ENCODE measurements around the gene LDB1. TPM values are rescaled to one million over a fixed set of nuclear protein-coding genes. Genes with fewer than 3 reads are reported as not detected.

LDB1 gene
- total and polyA plus RNA-seq, 2 of the 13 experiments (the other 11 are each of a cell fraction or from before 2014, with no cell fraction given) = 17.2 to 45.5 TPM

DNA sequence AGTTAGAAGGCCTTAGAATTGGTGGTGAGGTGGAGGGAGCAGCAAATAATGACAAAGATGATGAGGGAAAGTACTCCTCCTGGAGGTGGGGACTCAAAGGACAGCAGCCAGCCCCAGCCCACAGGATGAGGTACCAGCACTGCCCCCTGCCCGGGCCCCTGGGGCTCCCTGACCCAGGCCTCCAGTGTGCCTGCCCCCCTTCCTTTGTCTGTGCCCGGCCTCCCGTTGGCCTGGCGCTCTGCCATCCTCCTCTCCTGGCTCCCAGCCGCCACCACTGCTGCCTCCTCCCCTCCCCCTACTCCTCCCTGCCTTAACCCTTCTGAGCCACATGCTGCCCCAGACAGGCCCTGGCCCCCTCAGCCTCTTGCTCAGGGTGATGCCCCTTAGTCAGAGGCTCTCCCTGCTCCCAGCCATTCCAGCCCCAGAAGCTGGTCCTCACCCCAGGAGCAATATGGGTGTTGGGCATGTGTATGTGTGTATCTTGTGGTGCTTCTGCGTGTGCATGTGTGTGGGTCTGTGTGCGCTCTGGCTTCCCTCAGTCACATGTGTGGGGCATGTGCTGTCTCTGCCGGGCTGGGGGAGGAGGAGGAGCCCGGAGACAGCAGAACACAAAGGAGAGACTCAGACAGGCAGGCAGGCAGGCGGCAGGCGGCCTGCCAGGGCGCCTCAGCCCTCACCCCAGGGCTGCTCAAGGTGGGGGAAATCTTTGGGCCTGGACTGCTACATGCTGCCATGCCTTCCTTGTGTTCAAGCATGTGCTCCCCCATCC is 2.6 kb downstream of the LDB1 start (continued):
- TF ChIP-seq, protein P1, sequence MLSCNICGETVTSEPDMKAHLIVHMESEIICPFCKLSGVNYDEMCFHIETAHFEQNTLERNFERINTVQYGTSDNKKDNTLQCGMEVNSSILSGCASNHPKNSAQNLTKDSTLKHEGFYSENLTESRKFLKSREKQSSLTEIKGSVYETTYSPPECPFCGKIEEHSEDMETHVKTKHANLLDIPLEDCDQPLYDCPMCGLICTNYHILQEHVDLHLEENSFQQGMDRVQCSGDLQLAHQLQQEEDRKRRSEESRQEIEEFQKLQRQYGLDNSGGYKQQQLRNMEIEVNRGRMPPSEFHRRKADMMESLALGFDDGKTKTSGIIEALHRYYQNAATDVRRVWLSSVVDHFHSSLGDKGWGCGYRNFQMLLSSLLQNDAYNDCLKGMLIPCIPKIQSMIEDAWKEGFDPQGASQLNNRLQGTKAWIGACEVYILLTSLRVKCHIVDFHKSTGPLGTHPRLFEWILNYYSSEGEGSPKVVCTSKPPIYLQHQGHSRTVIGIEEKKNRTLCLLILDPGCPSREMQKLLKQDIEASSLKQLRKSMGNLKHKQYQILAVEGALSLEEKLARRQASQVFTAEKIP (CRISPR knock-in tag; IDR thresholded peaks at IDR 0.05; ENCODE audit: borderline replicate concordance) = no peak
- TF ChIP-seq ZNF337 (CRISPR knock-in tag; IDR thresholded peaks at IDR 0.05; ENCODE audit: borderline replicate concordance, low read depth) (no peak), ARNT2 (CRISPR knock-in tag; IDR thresholded peaks at IDR 0.05; ENCODE audit: low read depth) (no peak), MAF1 (CRISPR knock-in tag; IDR thresholded peaks at IDR 0.05; ENCODE audit: borderline replicate concordance) (no peak), KLF9 (CRISPR knock-in tag; IDR thresholded peaks at IDR 0.05; ENCODE audit: low read depth) (no peak), ZNF674 (CRISPR knock-in tag; IDR thresholded peaks at IDR 0.05; ENCODE audit: low read depth) (no peak), ZNF558 (CRISPR knock-in tag; IDR thresholded peaks at IDR 0.05; ENCODE audit: borderline replicate concordance) (no peak), GABPB1 (CRISPR knock-in tag; IDR thresholded peaks at IDR 0.05) (peak; percentile 44; the same call in 1 of the 2 replicates), NR3C1 (CRISPR knock-in tag; IDR thresholded peaks at IDR 0.05) (no peak), EHMT2 (IDR thresholded peaks at IDR 0.05; ENCODE audit: borderline replicate concordance, low read depth, low read length) (no peak), GLI4 (CRISPR knock-in tag; IDR thresholded peaks at IDR 0.05; ENCODE audit: borderline replicate concordance) (no peak), TBP (CRISPR knock-in tag; IDR thresholded peaks at IDR 0.05) (no peak), PHF21A (CRISPR knock-in tag; IDR thresholded peaks at IDR 0.05) (0 out of 2 replicates have a peak, but pooled peaks have one; percentile 38), ZC3H4 (CRISPR knock-in tag; IDR thresholded peaks at IDR 0.05; ENCODE audit: borderline replicate concordance) (no peak)
- TF ChIP-seq, protein P2, sequence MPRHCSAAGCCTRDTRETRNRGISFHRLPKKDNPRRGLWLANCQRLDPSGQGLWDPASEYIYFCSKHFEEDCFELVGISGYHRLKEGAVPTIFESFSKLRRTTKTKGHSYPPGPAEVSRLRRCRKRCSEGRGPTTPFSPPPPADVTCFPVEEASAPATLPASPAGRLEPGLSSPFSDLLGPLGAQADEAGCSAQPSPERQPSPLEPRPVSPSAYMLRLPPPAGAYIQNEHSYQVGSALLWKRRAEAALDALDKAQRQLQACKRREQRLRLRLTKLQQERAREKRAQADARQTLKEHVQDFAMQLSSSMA (CRISPR knock-in tag; IDR thresholded peaks at IDR 0.05) = no peak
- TF ChIP-seq, protein P3, sequence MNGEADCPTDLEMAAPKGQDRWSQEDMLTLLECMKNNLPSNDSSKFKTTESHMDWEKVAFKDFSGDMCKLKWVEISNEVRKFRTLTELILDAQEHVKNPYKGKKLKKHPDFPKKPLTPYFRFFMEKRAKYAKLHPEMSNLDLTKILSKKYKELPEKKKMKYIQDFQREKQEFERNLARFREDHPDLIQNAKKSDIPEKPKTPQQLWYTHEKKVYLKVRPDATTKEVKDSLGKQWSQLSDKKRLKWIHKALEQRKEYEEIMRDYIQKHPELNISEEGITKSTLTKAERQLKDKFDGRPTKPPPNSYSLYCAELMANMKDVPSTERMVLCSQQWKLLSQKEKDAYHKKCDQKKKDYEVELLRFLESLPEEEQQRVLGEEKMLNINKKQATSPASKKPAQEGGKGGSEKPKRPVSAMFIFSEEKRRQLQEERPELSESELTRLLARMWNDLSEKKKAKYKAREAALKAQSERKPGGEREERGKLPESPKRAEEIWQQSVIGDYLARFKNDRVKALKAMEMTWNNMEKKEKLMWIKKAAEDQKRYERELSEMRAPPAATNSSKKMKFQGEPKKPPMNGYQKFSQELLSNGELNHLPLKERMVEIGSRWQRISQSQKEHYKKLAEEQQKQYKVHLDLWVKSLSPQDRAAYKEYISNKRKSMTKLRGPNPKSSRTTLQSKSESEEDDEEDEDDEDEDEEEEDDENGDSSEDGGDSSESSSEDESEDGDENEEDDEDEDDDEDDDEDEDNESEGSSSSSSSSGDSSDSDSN (CRISPR knock-in tag; IDR thresholded peaks at IDR 0.05) = peak; percentile 54; the same call in 1 of the 2 replicates
- TF ChIP-seq, protein P4, sequence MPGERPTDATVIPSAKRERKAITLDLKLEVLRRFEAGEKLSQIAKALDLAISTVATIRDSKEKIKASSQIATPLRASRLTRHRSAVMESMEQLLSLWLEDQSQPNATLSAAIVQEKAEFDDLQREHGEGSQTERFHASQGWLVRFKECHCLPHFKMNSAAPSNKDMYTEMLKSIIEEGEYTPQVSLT (CRISPR knock-in tag; IDR thresholded peaks at IDR 0.05; ENCODE audit: borderline replicate concordance, low read depth) = no peak
- TF ChIP-seq, protein P5, sequence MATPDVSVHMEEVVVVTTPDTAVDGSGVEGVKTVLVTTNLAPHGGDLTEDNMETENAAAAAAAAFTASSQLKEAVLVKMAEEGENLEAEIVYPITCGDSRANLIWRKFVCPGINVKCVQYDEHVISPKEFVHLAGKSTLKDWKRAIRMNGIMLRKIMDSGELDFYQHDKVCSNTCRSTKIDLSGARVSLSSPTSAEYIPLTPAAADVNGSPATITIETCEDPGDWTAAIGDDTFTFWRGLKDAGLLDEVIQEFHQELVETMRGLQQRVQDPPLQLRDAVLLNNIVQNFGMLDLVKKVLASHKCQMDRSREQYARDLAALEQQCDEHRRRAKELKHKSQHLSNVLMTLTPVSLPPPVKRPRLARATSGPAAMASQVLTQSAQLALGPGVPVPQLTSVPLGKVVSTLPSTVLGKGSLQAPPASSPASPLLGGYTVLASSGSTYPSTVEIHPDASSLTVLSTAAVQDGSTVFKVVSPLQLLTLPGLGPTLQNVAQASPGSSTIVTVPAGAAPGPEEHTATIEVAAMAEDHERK (CRISPR knock-in tag; IDR thresholded peaks at IDR 0.05; ENCODE audit: low read depth) = no peak
- TF ChIP-seq, protein P6, sequence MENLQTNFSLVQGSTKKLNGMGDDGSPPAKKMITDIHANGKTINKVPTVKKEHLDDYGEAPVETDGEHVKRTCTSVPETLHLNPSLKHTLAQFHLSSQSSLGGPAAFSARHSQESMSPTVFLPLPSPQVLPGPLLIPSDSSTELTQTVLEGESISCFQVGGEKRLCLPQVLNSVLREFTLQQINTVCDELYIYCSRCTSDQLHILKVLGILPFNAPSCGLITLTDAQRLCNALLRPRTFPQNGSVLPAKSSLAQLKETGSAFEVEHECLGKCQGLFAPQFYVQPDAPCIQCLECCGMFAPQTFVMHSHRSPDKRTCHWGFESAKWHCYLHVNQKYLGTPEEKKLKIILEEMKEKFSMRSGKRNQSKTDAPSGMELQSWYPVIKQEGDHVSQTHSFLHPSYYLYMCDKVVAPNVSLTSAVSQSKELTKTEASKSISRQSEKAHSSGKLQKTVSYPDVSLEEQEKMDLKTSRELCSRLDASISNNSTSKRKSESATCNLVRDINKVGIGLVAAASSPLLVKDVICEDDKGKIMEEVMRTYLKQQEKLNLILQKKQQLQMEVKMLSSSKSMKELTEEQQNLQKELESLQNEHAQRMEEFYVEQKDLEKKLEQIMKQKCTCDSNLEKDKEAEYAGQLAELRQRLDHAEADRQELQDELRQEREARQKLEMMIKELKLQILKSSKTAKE (CRISPR knock-in tag; IDR thresholded peaks at IDR 0.05; ENCODE audit: borderline replicate concordance) = no peak
